Left renal cortex interstitium (tissue), 4 donors: ENCODE results near the gene RSPH3. TPM values are rescaled to one million over a fixed set of nuclear protein-coding genes. Genes with fewer than 3 reads are reported as not detected.

Source experiments
- DNase-seq, 4 donors: peaks; one replicate each; pipeline ENCODE4 v3.0.0-alpha.2; 2013; ENCODE audit warnings: low read depth in 4 of 4, low spot score in 2 of 4, missing footprints in 1 of 4
- polyA plus RNA-seq, 4 donors: library from polyadenylated mRNA; unstranded; fragments of 120-200 nt; gene quantifications; one replicate each; pipeline ENCODE4 v1.2.1, GENCODE V29; 2013; ENCODE audit not compliant: insufficient read length in 4 of 4

Gene RSPH3
- polyA plus RNA-seq, 4 donors, result 14.5 to 20.3 (median 17.5) TPM

- DNase-seq, result no peak
Measured at GRCh38 chr6:158939255-158940159, 60.5 kb downstream of the RSPH3 start.

GRCh38 chr6:158938811-158939254 lies 61.2 kb downstream of the RSPH3 start:
- no peak for DNase-seq

- no peak for DNase-seq
Measured at GRCh38 chr6:158938220-158938619, 61.8 kb downstream of the RSPH3 start.

DNA sequence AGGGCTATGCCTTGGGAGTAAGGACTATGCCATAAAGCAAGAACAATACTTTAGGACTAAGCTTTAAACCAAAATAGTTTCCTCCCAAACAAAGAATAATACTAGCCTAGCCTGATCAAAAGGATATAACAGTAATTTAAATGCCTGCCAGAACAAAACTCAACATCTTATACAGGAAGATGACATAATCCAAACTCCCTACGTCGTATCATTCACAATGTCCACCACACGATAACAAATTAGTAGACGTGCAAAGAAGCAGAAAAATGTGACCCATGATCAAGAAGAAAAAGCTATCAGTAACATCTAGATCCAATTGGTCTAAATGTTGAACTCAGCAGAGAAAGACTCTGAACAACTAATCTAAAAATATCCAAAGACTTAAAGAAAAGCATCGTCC lies 65.8 kb downstream of the RSPH3 start:
- DNase-seq, result no peak

DNA sequence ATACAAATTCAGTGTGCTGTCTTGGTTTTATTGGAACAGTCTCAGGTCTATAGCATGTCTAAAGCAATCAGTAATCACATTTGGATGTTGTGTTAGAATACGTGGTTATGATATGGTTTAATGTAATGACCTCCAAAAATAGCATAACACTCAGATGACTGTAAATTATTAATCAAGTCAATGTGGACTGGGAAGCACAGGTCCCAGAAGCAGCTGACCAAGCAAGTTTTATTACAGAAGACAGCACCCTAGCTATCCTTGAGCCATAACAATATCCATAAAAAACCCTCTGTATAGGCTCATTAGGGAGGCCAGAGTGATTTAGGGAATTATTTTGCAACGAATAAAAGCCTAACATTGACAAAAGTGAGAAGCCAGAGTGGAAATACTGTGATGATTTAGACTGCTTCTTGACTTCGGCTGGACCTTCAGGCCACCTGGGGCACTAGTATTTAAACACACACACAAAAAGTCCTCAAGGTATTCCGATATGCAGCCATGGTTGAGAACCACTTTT lies 66.9 kb downstream of the RSPH3 start:
- DNase-seq, result no peak

GRCh38 chr6:158928068-158928467 lies 71.9 kb downstream of the RSPH3 start:
- no peak for DNase-seq

GRCh38 chr6:158926414-158926813 lies 73.6 kb downstream of the RSPH3 start:
- no peak for DNase-seq

GRCh38 chr6:158924499-158925455 lies 75.2 kb downstream of the RSPH3 start:
- no peak for DNase-seq

DNA sequence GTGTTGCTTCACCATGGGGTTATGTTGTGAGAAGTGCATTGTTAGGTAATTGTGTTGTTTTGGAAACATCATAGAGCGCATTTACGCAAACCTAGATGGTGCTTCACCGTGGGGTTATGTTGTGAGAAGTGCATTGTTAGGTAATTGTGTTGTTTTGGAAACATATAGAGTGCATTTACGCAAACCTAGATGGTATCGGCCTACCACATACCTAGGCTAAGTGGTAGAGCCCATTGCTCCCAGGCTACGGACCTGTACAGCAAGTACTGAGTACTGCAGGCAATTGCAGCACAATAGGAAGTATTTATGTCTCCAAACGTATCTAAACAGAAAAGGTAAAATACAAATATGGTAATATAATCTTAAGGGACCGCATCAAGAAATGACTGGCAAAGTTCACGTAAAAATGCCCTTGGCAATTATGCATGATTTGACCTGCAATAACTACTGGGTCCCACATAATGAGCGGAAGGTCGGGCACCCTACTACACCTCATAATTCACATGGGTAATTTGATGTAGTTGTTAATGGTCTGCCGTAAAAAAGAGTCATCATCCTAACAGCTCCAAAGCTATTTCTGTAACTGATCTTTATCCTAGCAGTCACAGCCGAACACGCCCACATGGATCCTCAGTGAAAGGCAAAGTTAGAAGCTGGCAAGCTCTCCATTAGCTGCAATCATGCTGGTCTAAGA lies 76.0 kb downstream of the RSPH3 start:
- DNase-seq, result no peak

Other genes starting within 250 kb of the RSPH3 start
- gene EZR, start 180.8 kb downstream of the RSPH3 start, polyA plus RNA-seq, result 100 to 1,000 TPM; 236 to 273 (median 248) TPM
- under 1 TPM; 0.72 to 0.87 (median 0.73) TPM for gene TAGAP, start 44.8 kb upstream of the RSPH3 start, polyA plus RNA-seq
- gene FNDC1, start 169.2 kb upstream of the RSPH3 start, polyA plus RNA-seq, result 1 to 10 TPM; 6.8 to 9.2 (median 7.8) TPM